A549 (cell line): ENCODE measurements around the gene INHBE. TPM values are rescaled to one million over a fixed set of nuclear protein-coding genes. Genes with fewer than 3 reads are reported as not detected.

Experiments used
- ATAC-seq, 2 experiments: fragments of 200-7000 bp in 1 of 2; fragments of >200 bp in 1 of 2; cut with Nextera tagmentation in 1 of 2; cut with Tn5 transposase in 1 of 2; 3 replicates each; pipeline versions ENCODE4 v1.8.0 to v1.9.1; 2018 to 2020; ENCODE audit warnings: mild to moderate bottlenecking in 1 of 2, moderate library complexity in 1 of 2
- CTCF ChIA-PET: fragments of 300-600 bp; sonication (Branson Sonifier 250); formaldehyde crosslinking; extraction: SDS; loops from one replicate; lab custom pipeline; 2021; ENCODE audit warnings: antibody characterized with exemption, inconsistent platforms; lab: Yijun Ruan, JAX
- POLR2A ChIA-PET: fragments of 350-600 bp; formaldehyde crosslinking; extraction: SDS; loops from one replicate; lab custom pipeline; 2021; ENCODE audit warnings: antibody characterized with exemption, inconsistent platforms; lab: Yijun Ruan, JAX
- DNase-seq, 2 experiments: peaks; one replicate each; pipeline versions ENCODE4 v3.0.0 to v3.0.0-alpha.2; 2011 to 2016; ENCODE audit warnings: low read depth in 1 of 2, low spot score in 1 of 2
- FAIRE-seq: peaks from 2 replicates; lab custom pipeline; 2011; peaks lifted over from hg19 to GRCh38; lab: Jason Lieb, UNC
- H3K27ac ChIP-seq, 2 experiments: fragments of >200 bp; sonication (Bioruptor Twin); formaldehyde crosslinking; 3 replicates each; pipeline ENCODE4 v1.5.1; 2016 to 2017
- H3K4me1 ChIP-seq: fragments of >200 bp; sonication (Bioruptor Twin); formaldehyde crosslinking; 3 replicates; pipeline ENCODE4 v1.6.1; 2016
- H3K4me2 ChIP-seq: fragments of >200 bp; sonication (Bioruptor Twin); formaldehyde crosslinking; 3 replicates; pipeline ENCODE4 v1.6.1; 2016
- H3K4me3 ChIP-seq: fragments of >200 bp; sonication (Bioruptor Twin); formaldehyde crosslinking; 3 replicates; pipeline ENCODE4 v1.5.1; 2016
- H3K9me3 ChIP-seq: fragments of >200 bp; sonication (Bioruptor Twin); formaldehyde crosslinking; 3 replicates; pipeline ENCODE4 v1.6.1; 2016
- CBX2 ChIP-seq: fragments of 200-600 bp; sonication (generic); IDR thresholded peaks from 2 replicates; pipeline ENCODE4 v1.6.1; 2016; ENCODE audit warnings: low read depth, mild to moderate bottlenecking, borderline replicate concordance
- CHD2 ChIP-seq: fragments of 150-350 bp; IDR thresholded peaks from 2 replicates; pipeline ENCODE4 v1.6.1; 2014; ENCODE audit warnings: low read length; ENCODE audit not compliant: partially characterized antibody
- E2F6 ChIP-seq: IDR thresholded peaks from 2 replicates; pipeline ENCODE4 v1.6.1; 2012; ENCODE audit warnings: low read depth, borderline replicate concordance
- EHMT2 ChIP-seq: fragments of 200-600 bp; sonication (generic); IDR thresholded peaks from 2 replicates; pipeline ENCODE4 v1.6.1; 2016; ENCODE audit warnings: antibody characterized with exemption, low read depth, mild to moderate bottlenecking, moderate library complexity
- EP300 ChIP-seq, 2 experiments: fragments of >200 bp; sonication (Bioruptor Twin); formaldehyde crosslinking; IDR thresholded peaks; 2 replicates in 1 of 2; 3 replicates in 1 of 2; pipeline ENCODE4 v1.6.1; 2016 to 2017
- FOXS1 ChIP-seq: fragments of 250-450 bp; sonication (Bioruptor Pico); IDR thresholded peaks from 2 replicates; pipeline ENCODE4 v1.5.0; 2020; ENCODE audit warnings: mild to moderate bottlenecking, moderate library complexity
- HES2 ChIP-seq: fragments of >200 bp; sonication (Bioruptor Twin); formaldehyde crosslinking; IDR thresholded peaks from 2 replicates; pipeline ENCODE4 v1.6.1; 2016
- HOXA7 ChIP-seq: fragments of 250-450 bp; sonication (Bioruptor Pico); IDR thresholded peaks from 2 replicates; pipeline ENCODE4 v1.5.0; 2020; ENCODE audit warnings: mild to moderate bottlenecking, moderate library complexity
- JUN ChIP-seq, 2 experiments: fragments of >200 bp; sonication (Bioruptor Twin); formaldehyde crosslinking; IDR thresholded peaks; 2 replicates in 1 of 2; 3 replicates in 1 of 2; pipeline ENCODE4 v1.6.1; 2016 to 2017
- JUNB ChIP-seq: fragments of >200 bp; sonication (Bioruptor Twin); formaldehyde crosslinking; IDR thresholded peaks from 2 replicates; pipeline ENCODE4 v1.6.1; 2016
- KDM1A ChIP-seq: fragments of 200-600 bp; sonication (generic); IDR thresholded peaks from 2 replicates; pipeline ENCODE4 v1.6.1; 2016; ENCODE audit warnings: low read depth, mild to moderate bottlenecking
- KDM5A ChIP-seq: fragments of 200-600 bp; sonication (generic); IDR thresholded peaks from 2 replicates; pipeline ENCODE4 v1.6.1; 2016; ENCODE audit warnings: antibody characterized with exemption, mild to moderate bottlenecking
- MAX ChIP-seq: IDR thresholded peaks from 2 replicates; pipeline ENCODE4 v1.6.1; 2012
- MAZ ChIP-seq: fragments of 150-350 bp; IDR thresholded peaks from 2 replicates; pipeline ENCODE4 v1.6.1; 2014; ENCODE audit warnings: antibody characterized with exemption, low read depth, low read length, borderline replicate concordance
- NPAS2 ChIP-seq: fragments of 250-450 bp; sonication (Bioruptor Pico); IDR thresholded peaks from 2 replicates; pipeline ENCODE4 v1.8.0; 2022; ENCODE audit warnings: mild to moderate bottlenecking, moderate library complexity, borderline replicate concordance
- NR3C1 ChIP-seq: fragments of >200 bp; sonication (Bioruptor Twin); formaldehyde crosslinking; IDR thresholded peaks from 3 replicates; pipeline ENCODE4 v1.6.1; 2017
- PHF8 ChIP-seq: fragments of 200-600 bp; sonication (generic); IDR thresholded peaks from 2 replicates; pipeline ENCODE4 v1.6.1; 2016; ENCODE audit warnings: low read depth, mild to moderate bottlenecking, antibody characterized with exemption, moderate library complexity, borderline replicate concordance
- POLR2AphosphoS2 ChIP-seq: conservative IDR thresholded peaks from 2 replicates; pipeline ENCODE4 v1.6.1; 2012; ENCODE audit warnings: low read length, improper control_type of control experiment, inconsistent platforms
- RARB ChIP-seq: fragments of 250-450 bp; sonication (Bioruptor Pico); IDR thresholded peaks from 2 replicates; pipeline ENCODE4 v1.8.0; 2021; ENCODE audit warnings: mild to moderate bottlenecking, moderate library complexity
- RCOR1 ChIP-seq: fragments of 150-350 bp; IDR thresholded peaks from 2 replicates; pipeline ENCODE4 v1.6.1; 2014; ENCODE audit warnings: antibody characterized with exemption, low read length, low read depth
- REST ChIP-seq: fragments of 200-600 bp; sonication (generic); IDR thresholded peaks from 2 replicates; pipeline ENCODE4 v1.6.1; 2016; ENCODE audit warnings: antibody characterized with exemption, mild to moderate bottlenecking, moderate library complexity
- RFX5 ChIP-seq: fragments of 450-650 bp; IDR thresholded peaks from 2 replicates; pipeline ENCODE4 v1.7.1; 2014; ENCODE audit warnings: antibody characterized with exemption, mild to moderate bottlenecking, moderate library complexity
- SMC3 ChIP-seq: fragments of >200 bp; sonication (Bioruptor Twin); formaldehyde crosslinking; IDR thresholded peaks from 3 replicates; pipeline ENCODE4 v1.6.1; 2018; ENCODE audit warnings: inconsistent platforms
- ZC3H11A ChIP-seq: fragments of 450-650 bp; IDR thresholded peaks from 2 replicates; pipeline ENCODE4 v1.6.1; 2014; ENCODE audit warnings: antibody characterized with exemption, mild to moderate bottlenecking
- ZNF302 ChIP-seq: fragments of 250-450 bp; sonication (Bioruptor Pico); IDR thresholded peaks from 2 replicates; pipeline ENCODE4 v1.9.0; 2021; ENCODE audit warnings: inconsistent platforms, mild to moderate bottlenecking, moderate library complexity
- WGBS: methylation state at CpG from one replicate; pipeline ENCODE4 v1.1.6; 2017; ENCODE audit errors: missing lambda C conversion rate; 5-methylcytosine and 5-hydroxymethylcytosine counted together
- polyA plus RNA-seq, 4 experiments: library from polyadenylated mRNA; depleted of rRNA in 3 of 4; stranded (reverse); fragments of >200 nt; fragmentation: RNase III in 1 of 4; extraction: RNeasy Plus Mini Kit Qiagen cat#74134 plus additional on column Dnase treatment in 1 of 4; gene quantifications; 2 replicates in 3 of 4; 3 replicates in 1 of 4; pipeline ENCODE4 v1.2.3, GENCODE V29; 2011 to 2017

Gene INHBE
- polyA plus RNA-seq, 2 of the 4 experiments (the other 2 are of a cell fraction) = 0.74 to 2.4 TPM

GRCh38 chr12:57455374-57456144 is 452 bp downstream of the INHBE start:
- H3K4me3 ChIP-seq = peak overlapping the region; percentile 7; the same call in 1 of the 3 replicates
- POLR2A ChIA-PET = interaction anchor here (0.6 to 0.7 kb wide), 2 partner anchors 116 to 178 kb away, joined by 3 read pairs; no protein-coding TSS in a partner anchor

GRCh38 chr12:57456145-57456700 is 1.1 kb downstream of the INHBE start:
- H3K4me3 ChIP-seq = peak overlapping the region; percentile 7; the same call in 1 of the 3 replicates
- CTCF ChIA-PET = interaction anchor here (0.6 to 13.4 kb wide), 37 partner anchors 6 to 832 kb away, joined by 3 to 459 read pairs (median 5); partner anchors contain the start of genes GLI1, INHBC and NXPH4
- 40% methylated on average over 15 of the region's 15 CpGs for WGBS
- H3K4me2 ChIP-seq = peak overlapping the region; percentile 97
- H3K27ac ChIP-seq = peak overlapping the region; percentile 92 to 99
- ATAC-seq = peak; percentile 20 to 53; a peak in 3 of 6 replicates
- FAIRE-seq = no peak
- DNase-seq = peak; percentile 53 to 81
- peaks cover 74% of the 10 kb centered on the region for H3K4me1 ChIP-seq
- POLR2A ChIA-PET = no interaction called here
- H3K9me3 ChIP-seq = no peaks in the 10 kb centered on the region
- TF ChIP-seq KDM1A (no peak), EP300 (IDR thresholded peaks at IDR 0.05) (0 out of 5 replicates have a peak, but pooled peaks of 1 of the 2 experiments have one; percentile 14), EHMT2 (no peak), JUN (IDR thresholded peaks at IDR 0.05) (no peak), FOXS1 (CRISPR knock-in tag) (no peak), MAX (peak; percentile 43), REST (no peak), NR3C1 (no peak), PHF8 (no peak), POLR2AphosphoS2 (no peak)

More at GRCh38 chr12:57455374-57456144, 452 bp downstream of the INHBE start:
- H3K4me1 ChIP-seq = peaks cover 77% of the 10 kb centered on the region
- peak overlapping the region; percentile 97 for H3K4me2 ChIP-seq
- no peak for FAIRE-seq
- CTCF ChIA-PET = interaction anchor here (0.6 to 13.4 kb wide), 39 partner anchors 7 to 832 kb away, joined by 3 to 459 read pairs (median 5); partner anchors contain the start of genes GLI1, INHBC and NXPH4
- DNase-seq = no peak
- no peaks in the 10 kb centered on the region for H3K9me3 ChIP-seq
- 0 out of 6 replicates have a peak, but pooled peaks of 1 of the 2 experiments have one; percentile 0 for ATAC-seq
- 76% methylated on average over 8 of the region's 10 CpGs for WGBS
- TF ChIP-seq SMC3 = no peak
- TF ChIP-seq CHD2 = no peak
- TF ChIP-seq RCOR1 = no peak
- TF ChIP-seq RFX5 = no peak
- TF ChIP-seq E2F6 = no peak
- TF ChIP-seq KDM5A = no peak
- TF ChIP-seq REST = no peak
- no peak for TF ChIP-seq JUNB
- TF ChIP-seq ZNF302 (CRISPR knock-in tag) = no peak
- TF ChIP-seq MAZ = no peak
- TF ChIP-seq HOXA7 (CRISPR knock-in tag) = no peak
- no peak for TF ChIP-seq ZC3H11A
- TF ChIP-seq CBX2 = no peak
- TF ChIP-seq RARB = no peak
- no peak for TF ChIP-seq HES2
- no peak for TF ChIP-seq NPAS2
- H3K27ac ChIP-seq = peak overlapping the region; percentile 92 to 99
